ENCODE measurements around the gene AADACL3.
"Not testable (repeated sequence)": the region's sequence is repeated elsewhere in the genome, so short reads cannot be mapped to it uniquely, and the experiment has no call there.

DNA sequence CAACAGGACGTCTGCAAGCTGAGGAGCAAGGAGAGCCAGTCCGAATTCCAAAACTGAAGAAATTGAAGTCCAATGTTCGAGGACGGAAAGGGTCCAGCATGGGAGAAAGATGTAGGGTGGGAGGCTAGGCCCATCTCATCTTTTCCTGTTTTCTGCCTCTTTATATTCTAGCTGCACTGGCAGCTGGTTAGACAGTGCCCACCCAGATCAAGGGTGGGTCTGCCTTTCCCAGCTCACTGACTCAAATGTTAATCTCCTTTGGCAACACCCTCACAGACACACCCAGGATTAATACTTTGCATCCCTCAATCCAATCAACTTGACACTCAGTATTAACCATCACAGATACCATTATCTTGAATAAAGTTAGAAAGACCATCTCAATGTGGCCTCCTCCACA, 39.8 kb upstream of the AADACL3 start:
- TF ChIP-seq, protein P1, sequence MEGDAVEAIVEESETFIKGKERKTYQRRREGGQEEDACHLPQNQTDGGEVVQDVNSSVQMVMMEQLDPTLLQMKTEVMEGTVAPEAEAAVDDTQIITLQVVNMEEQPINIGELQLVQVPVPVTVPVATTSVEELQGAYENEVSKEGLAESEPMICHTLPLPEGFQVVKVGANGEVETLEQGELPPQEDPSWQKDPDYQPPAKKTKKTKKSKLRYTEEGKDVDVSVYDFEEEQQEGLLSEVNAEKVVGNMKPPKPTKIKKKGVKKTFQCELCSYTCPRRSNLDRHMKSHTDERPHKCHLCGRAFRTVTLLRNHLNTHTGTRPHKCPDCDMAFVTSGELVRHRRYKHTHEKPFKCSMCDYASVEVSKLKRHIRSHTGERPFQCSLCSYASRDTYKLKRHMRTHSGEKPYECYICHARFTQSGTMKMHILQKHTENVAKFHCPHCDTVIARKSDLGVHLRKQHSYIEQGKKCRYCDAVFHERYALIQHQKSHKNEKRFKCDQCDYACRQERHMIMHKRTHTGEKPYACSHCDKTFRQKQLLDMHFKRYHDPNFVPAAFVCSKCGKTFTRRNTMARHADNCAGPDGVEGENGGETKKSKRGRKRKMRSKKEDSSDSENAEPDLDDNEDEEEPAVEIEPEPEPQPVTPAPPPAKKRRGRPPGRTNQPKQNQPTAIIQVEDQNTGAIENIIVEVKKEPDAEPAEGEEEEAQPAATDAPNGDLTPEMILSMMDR (IDR thresholded peaks at IDR 0.05) = not testable (repeated sequence)
- TF ChIP-seq EZH2, EZH2phosphoT487 (IDR thresholded peaks at IDR 0.05): not testable (repeated sequence)

Measured in neural progenitor cell (in vitro differentiated cells).